UCSD-AML1 (cell line): ENCODE measurements around the gene PITPNM1.

Experiments
- DNase-seq: peaks from one replicate; lab custom pipeline; 2025; ENCODE audit not compliant: unreplicated experiment; lab: John Stamatoyannopoulos, UW

The PITPNM1 gene

GRCh38 chr11:67445515-67445914, 59.6 kb downstream of the PITPNM1 start:
- DNase-seq = no peak

DNA sequence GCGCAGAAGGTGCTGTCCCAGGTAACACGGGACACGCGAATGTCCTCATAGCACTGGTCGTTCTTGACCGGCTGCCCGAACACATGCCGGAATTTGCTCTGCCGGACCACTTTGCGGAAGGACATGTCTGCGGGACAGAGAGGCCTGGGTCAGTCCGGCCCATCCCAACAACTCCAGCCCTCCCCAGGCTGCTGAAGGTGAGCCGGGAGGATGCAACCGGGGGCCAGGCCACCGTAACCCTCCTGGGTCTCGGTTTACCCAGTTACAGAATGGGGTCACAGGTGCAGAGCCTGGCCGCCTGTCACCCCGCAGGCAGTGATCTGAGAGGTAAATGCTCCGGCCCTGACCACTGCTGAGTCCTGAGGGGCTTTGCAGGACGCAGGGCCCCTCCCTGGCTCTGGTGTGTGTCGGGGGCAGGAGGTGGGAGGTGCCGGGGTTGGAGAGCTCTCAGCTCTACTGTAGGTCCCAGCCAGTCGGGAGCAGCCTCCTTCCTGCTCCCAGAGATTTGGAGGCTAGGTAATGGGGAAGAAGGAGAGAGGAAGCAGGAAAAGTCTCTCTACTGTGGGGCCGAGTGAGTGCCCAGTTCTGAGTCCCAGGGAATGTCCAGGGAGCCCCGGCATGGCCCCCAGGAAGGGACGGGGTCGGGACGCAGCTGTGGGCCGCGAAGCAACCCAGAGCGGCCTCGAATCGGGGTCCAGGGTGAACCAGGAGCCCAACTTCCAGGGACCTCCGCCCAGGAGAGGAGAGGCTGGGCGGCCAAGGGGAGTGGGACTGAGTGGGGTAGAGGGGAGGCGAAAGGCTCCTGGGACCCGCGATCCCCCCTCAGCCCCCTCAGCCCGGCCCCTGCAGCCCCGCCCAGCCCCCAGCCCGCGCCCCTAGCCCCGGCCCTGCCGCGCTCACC, 62.4 kb downstream of the PITPNM1 start:
- no peak for DNase-seq
